ENCODE measurements around the gene VIPR1.

Gene VIPR1

GRCh38 chr3:42511201-42511600 lies 8.8 kb downstream of the VIPR1 start:
- no peak overlapping the region for H3K9ac ChIP-seq (ENCODE audit: low read depth, low read length)
- H3K36me3 ChIP-seq (ENCODE audit: insufficient read depth, low read length), result no peaks in the 10 kb centered on the region
- peaks cover 5% of the 10 kb centered on the region; the same call in 1 of the 2 replicates for H3K4me1 ChIP-seq (ENCODE audit: insufficient read depth, low read length)
- H3K9me3 ChIP-seq (ENCODE audit: control insufficient read depth, insufficient read depth, low read length), result no peaks in the 10 kb centered on the region

GRCh38 chr3:42511736-42512135 lies 9.3 kb downstream of the VIPR1 start:
- no peak overlapping the region for H3K9ac ChIP-seq (ENCODE audit: low read depth, low read length)
- H3K36me3 ChIP-seq (ENCODE audit: insufficient read depth, low read length), result no peaks in the 10 kb centered on the region
- peaks cover 5% of the 10 kb centered on the region; the same call in 1 of the 2 replicates for H3K4me1 ChIP-seq (ENCODE audit: insufficient read depth, low read length)
- no peaks in the 10 kb centered on the region for H3K9me3 ChIP-seq (ENCODE audit: control insufficient read depth, insufficient read depth, low read length)

GRCh38 chr3:42513121-42513520 lies 10.7 kb downstream of the VIPR1 start:
- Histone ChIP-seq H3K9ac (ENCODE audit: low read depth, low read length) (no peak overlapping the region), H3K9me3 (ENCODE audit: control insufficient read depth, insufficient read depth, low read length) (no peaks in the 10 kb centered on the region), H3K4me1 (ENCODE audit: insufficient read depth, low read length) (no peaks in the 10 kb centered on the region), H3K36me3 (ENCODE audit: insufficient read depth, low read length) (no peaks in the 10 kb centered on the region)

- Histone ChIP-seq H3K4me1 (ENCODE audit: insufficient read depth, low read length) (no peaks in the 10 kb centered on the region), H3K36me3 (ENCODE audit: insufficient read depth, low read length) (no peaks in the 10 kb centered on the region), H3K9ac (ENCODE audit: low read depth, low read length) (no peak overlapping the region), H3K9me3 (ENCODE audit: control insufficient read depth, insufficient read depth, low read length) (no peaks in the 10 kb centered on the region)
Measured at GRCh38 chr3:42513521-42513920, 11.1 kb downstream of the VIPR1 start.

- no peaks in the 10 kb centered on the region for H3K36me3 ChIP-seq (ENCODE audit: insufficient read depth, low read length)
- H3K9me3 ChIP-seq (ENCODE audit: control insufficient read depth, insufficient read depth, low read length), result no peaks in the 10 kb centered on the region
- no peaks in the 10 kb centered on the region for H3K4me1 ChIP-seq (ENCODE audit: insufficient read depth, low read length)
- H3K9ac ChIP-seq (ENCODE audit: low read depth, low read length), result no peak overlapping the region
Measured at GRCh38 chr3:42514876-42515275, 12.4 kb downstream of the VIPR1 start.

GRCh38 chr3:42515391-42515916 lies 13.0 kb downstream of the VIPR1 start:
- H3K9ac ChIP-seq (ENCODE audit: low read depth, low read length), result no peak overlapping the region
- H3K4me1 ChIP-seq (ENCODE audit: insufficient read depth, low read length), result no peaks in the 10 kb centered on the region
- no peaks in the 10 kb centered on the region for H3K9me3 ChIP-seq (ENCODE audit: control insufficient read depth, insufficient read depth, low read length)
- H3K36me3 ChIP-seq (ENCODE audit: insufficient read depth, low read length), result no peaks in the 10 kb centered on the region

- Histone ChIP-seq H3K36me3 (ENCODE audit: insufficient read depth, low read length) (no peaks in the 10 kb centered on the region), H3K9ac (ENCODE audit: low read depth, low read length) (no peak overlapping the region), H3K4me1 (ENCODE audit: insufficient read depth, low read length) (no peaks in the 10 kb centered on the region), H3K9me3 (ENCODE audit: control insufficient read depth, insufficient read depth, low read length) (no peaks in the 10 kb centered on the region)
Measured at GRCh38 chr3:42515976-42516375, 13.5 kb downstream of the VIPR1 start.

GRCh38 chr3:42516443-42516842 lies 14.0 kb downstream of the VIPR1 start:
- Histone ChIP-seq H3K9me3 (ENCODE audit: control insufficient read depth, insufficient read depth, low read length) (no peaks in the 10 kb centered on the region), H3K36me3 (ENCODE audit: insufficient read depth, low read length) (no peaks in the 10 kb centered on the region), H3K9ac (ENCODE audit: low read depth, low read length) (no peak overlapping the region), H3K4me1 (ENCODE audit: insufficient read depth, low read length) (no peaks in the 10 kb centered on the region)

GRCh38 chr3:42517117-42517516 lies 14.7 kb downstream of the VIPR1 start:
- Histone ChIP-seq H3K36me3 (ENCODE audit: insufficient read depth, low read length) (no peaks in the 10 kb centered on the region), H3K9me3 (ENCODE audit: control insufficient read depth, insufficient read depth, low read length) (no peaks in the 10 kb centered on the region), H3K9ac (ENCODE audit: low read depth, low read length) (no peak overlapping the region), H3K4me1 (ENCODE audit: insufficient read depth, low read length) (no peaks in the 10 kb centered on the region)

- Histone ChIP-seq H3K36me3 (ENCODE audit: insufficient read depth, low read length) (no peaks in the 10 kb centered on the region), H3K9me3 (ENCODE audit: control insufficient read depth, insufficient read depth, low read length) (no peaks in the 10 kb centered on the region), H3K9ac (ENCODE audit: low read depth, low read length) (no peak overlapping the region), H3K4me1 (ENCODE audit: insufficient read depth, low read length) (no peaks in the 10 kb centered on the region)
Measured at GRCh38 chr3:42518800-42519567, 16.5 kb downstream of the VIPR1 start.

GRCh38 chr3:42519568-42519962 lies 17.1 kb downstream of the VIPR1 start:
- no peaks in the 10 kb centered on the region for H3K36me3 ChIP-seq (ENCODE audit: insufficient read depth, low read length)
- H3K4me1 ChIP-seq (ENCODE audit: insufficient read depth, low read length), result no peaks in the 10 kb centered on the region
- no peaks in the 10 kb centered on the region for H3K9me3 ChIP-seq (ENCODE audit: control insufficient read depth, insufficient read depth, low read length)

GRCh38 chr3:42520336-42520735 lies 17.9 kb downstream of the VIPR1 start:
- Histone ChIP-seq H3K9ac (ENCODE audit: low read depth, low read length) (no peak overlapping the region), H3K9me3 (ENCODE audit: control insufficient read depth, insufficient read depth, low read length) (no peaks in the 10 kb centered on the region), H3K36me3 (ENCODE audit: insufficient read depth, low read length) (no peaks in the 10 kb centered on the region), H3K4me1 (ENCODE audit: insufficient read depth, low read length) (no peaks in the 10 kb centered on the region)

More at GRCh38 chr3:42519568-42519962, 17.1 kb downstream of the VIPR1 start:
- no peak overlapping the region for H3K9ac ChIP-seq (ENCODE audit: low read depth, low read length)

GRCh38 chr3:42520906-42521305 lies 18.5 kb downstream of the VIPR1 start:
- Histone ChIP-seq H3K9ac (ENCODE audit: low read depth, low read length) (no peak overlapping the region), H3K4me1 (ENCODE audit: insufficient read depth, low read length) (no peaks in the 10 kb centered on the region), H3K36me3 (ENCODE audit: insufficient read depth, low read length) (no peaks in the 10 kb centered on the region), H3K9me3 (ENCODE audit: control insufficient read depth, insufficient read depth, low read length) (no peaks in the 10 kb centered on the region)

- no peaks in the 10 kb centered on the region for H3K36me3 ChIP-seq (ENCODE audit: insufficient read depth, low read length)
- no peaks in the 10 kb centered on the region for H3K9me3 ChIP-seq (ENCODE audit: control insufficient read depth, insufficient read depth, low read length)
- H3K4me1 ChIP-seq (ENCODE audit: insufficient read depth, low read length), result no peaks in the 10 kb centered on the region
- no peak overlapping the region for H3K9ac ChIP-seq (ENCODE audit: low read depth, low read length)
Measured at GRCh38 chr3:42524751-42525150, 22.3 kb downstream of the VIPR1 start.

- H3K9ac ChIP-seq (ENCODE audit: low read depth, low read length), result no peak overlapping the region
- H3K36me3 ChIP-seq (ENCODE audit: insufficient read depth, low read length), result no peaks in the 10 kb centered on the region
- no peaks in the 10 kb centered on the region for H3K9me3 ChIP-seq (ENCODE audit: control insufficient read depth, insufficient read depth, low read length)
- no peaks in the 10 kb centered on the region for H3K4me1 ChIP-seq (ENCODE audit: insufficient read depth, low read length)
Measured at GRCh38 chr3:42525212-42525611, 22.8 kb downstream of the VIPR1 start.

All from ES-I3 (cell line).